A673 (cell line): ENCODE data around the gene ALDH1A3. TPM values are rescaled to one million over a fixed set of nuclear protein-coding genes. Genes with fewer than 3 reads are reported as not detected.

Experiments
- BruUV-seq: library from RNA; stranded (reverse); fragments of 400-500 nt; replicated peaks from 2 replicates; lab custom pipeline; 2021; lab: Mats Ljungman, UMichigan
- CTCF ChIA-PET: fragments of 300-600 bp; sonication (Branson Sonifier 250); formaldehyde crosslinking; loops from one replicate; lab custom pipeline; 2022; ENCODE audit warnings: antibody characterized with exemption; lab: Charles Lee
- POLR2A ChIA-PET: fragments of 300-600 bp; sonication (Branson Sonifier 250); formaldehyde crosslinking; loops from one replicate; lab custom pipeline; 2022; ENCODE audit warnings: antibody characterized with exemption; ENCODE audit not compliant: low non-redundant PET; lab: Charles Lee
- DNase-seq: peaks from one replicate; pipeline ENCODE4 v3.0.0-alpha.2; 2015; ENCODE audit warnings: low spot score
- H3K27ac ChIP-seq: fragments of 200-600 bp; sonication (generic); 2 replicates; pipeline ENCODE4 v1.5.1; 2016; ENCODE audit warnings: mixed run types, low read depth, mild to moderate bottlenecking, mixed read lengths, antibody characterized with exemption, low read length; ENCODE audit not compliant: poor library complexity, severe bottlenecking
- H3K27me3 ChIP-seq: fragments of 200-600 bp; sonication (generic); replicated peaks from 2 replicates; pipeline ENCODE4 v1.6.1; 2017; ENCODE audit warnings: mixed run types, low read depth, mild to moderate bottlenecking, mixed read lengths, antibody characterized with exemption, low read length; ENCODE audit not compliant: insufficient read depth, poor library complexity
- H3K36me3 ChIP-seq: fragments of 200-600 bp; sonication (generic); 2 replicates; pipeline ENCODE4 v1.6.1; 2016; ENCODE audit warnings: mixed run types, mild to moderate bottlenecking, mixed read lengths, antibody characterized with exemption, low read length; ENCODE audit not compliant: insufficient read depth, poor library complexity, severe bottlenecking
- H3K4me1 ChIP-seq: fragments of 200-600 bp; sonication (generic); 2 replicates; pipeline ENCODE4 v1.6.1; 2017; ENCODE audit warnings: mixed run types, mild to moderate bottlenecking, mixed read lengths, antibody characterized with exemption, low read length; ENCODE audit not compliant: insufficient read depth, poor library complexity, severe bottlenecking
- H3K4me3 ChIP-seq: fragments of 200-600 bp; sonication (generic); 2 replicates; pipeline ENCODE4 v1.5.1; 2016; ENCODE audit warnings: low read depth, mixed run types, mild to moderate bottlenecking, mixed read lengths, low read length; ENCODE audit not compliant: poor library complexity, severe bottlenecking
- H3K9me3 ChIP-seq: fragments of 200-600 bp; sonication (generic); 2 replicates; pipeline ENCODE4 v1.6.1; 2016; ENCODE audit warnings: mixed run types, low read depth, mild to moderate bottlenecking, mixed read lengths, antibody characterized with exemption, low read length; ENCODE audit not compliant: poor library complexity, severe bottlenecking
- CTCF ChIP-seq: fragments of 300-800, 200-600 bp; sonication (generic); conservative IDR thresholded peaks from 2 replicates; pipeline ENCODE4 v1.5.1; 2017; ENCODE audit warnings: low read depth, mild to moderate bottlenecking, antibody characterized with exemption, low read length, moderate library complexity, mixed read lengths
- EZH2 ChIP-seq: fragments of 200-600 bp; sonication (generic); IDR thresholded peaks from 2 replicates; pipeline ENCODE4 v1.6.1; 2017; ENCODE audit warnings: borderline replicate concordance, low read depth, mild to moderate bottlenecking, mixed read lengths, antibody characterized with exemption, low read length; ENCODE audit not compliant: poor library complexity, severe bottlenecking
- intact Hi-C: fragments of 100-400 bp; cut with micrococcal nuclease; formaldehyde crosslinking; loops from one replicate; pipeline ENCODE4 v1.10.0; 2022; ENCODE audit not compliant: unreplicated experiment
- total RNA-seq: library from RNA; stranded (reverse); gene quantifications from 2 replicates; pipeline ENCODE4 v1.2.3, GENCODE V29; 2021

The ALDH1A3 gene
- total RNA-seq, 1 experiment from 2014 or later: 0.19 TPM

DNA sequence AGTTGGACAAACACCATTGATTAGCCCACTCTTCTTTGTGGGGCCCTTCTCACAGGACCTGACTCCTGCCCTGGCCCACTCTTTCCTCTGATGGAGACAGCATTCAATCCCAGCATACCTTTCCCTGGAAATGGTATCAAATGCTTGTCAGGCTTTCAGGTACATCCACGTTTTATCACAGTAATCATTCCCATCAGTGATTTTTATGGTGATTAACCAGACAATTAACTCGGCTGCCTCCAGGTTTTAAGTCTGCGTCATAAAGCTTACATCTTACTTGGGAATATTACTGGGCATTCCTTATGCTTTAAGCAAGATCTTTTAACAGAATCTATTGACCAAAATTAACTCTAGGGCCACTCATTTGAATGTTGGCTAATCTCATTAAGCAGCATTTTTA, 72.9 kb downstream of the ALDH1A3 start:
- POLR2A ChIA-PET: no interaction called here
- intact Hi-C loops: no loop called here
- CTCF ChIA-PET: no interaction called here
- no peaks in the 10 kb centered on the region for H3K4me1 ChIP-seq
- H3K27ac ChIP-seq: no peak overlapping the region
- TF ChIP-seq EZH2 (no peak), CTCF (no peak)
- no peaks in the 10 kb centered on the region for H3K27me3 ChIP-seq
- no peaks in the 10 kb centered on the region for H3K9me3 ChIP-seq
- DNase-seq: no peak
- no peak overlapping the region for H3K4me3 ChIP-seq
- H3K36me3 ChIP-seq: no peaks in the 10 kb centered on the region
- BruUV-seq: no TSS peak

- Histone ChIP-seq H3K9me3 (no peaks in the 10 kb centered on the region), H3K4me3 (no peak overlapping the region), H3K27ac (no peak overlapping the region), H3K4me1 (no peaks in the 10 kb centered on the region), H3K27me3 (no peaks in the 10 kb centered on the region), H3K36me3 (no peaks in the 10 kb centered on the region)
- TF ChIP-seq EZH2 (no peak), CTCF (no peak)
- POLR2A ChIA-PET: no interaction called here
- CTCF ChIA-PET: no interaction called here
- BruUV-seq: no TSS peak
- no peak for DNase-seq
- intact Hi-C loops: no loop called here
Measured at GRCh38 chr15:100958326-100959065, 78.9 kb downstream of the ALDH1A3 start.

GRCh38 chr15:100959066-100960050, 79.7 kb downstream of the ALDH1A3 start:
- H3K27ac ChIP-seq: no peak overlapping the region
- no peak for TF ChIP-seq EZH2
- no peak for TF ChIP-seq CTCF
- DNase-seq: no peak
- no peaks in the 10 kb centered on the region for H3K9me3 ChIP-seq
- no peaks in the 10 kb centered on the region for H3K27me3 ChIP-seq
- no peak overlapping the region for H3K4me3 ChIP-seq
- no TSS peak for BruUV-seq
- H3K4me1 ChIP-seq: no peaks in the 10 kb centered on the region
- intact Hi-C loops: no loop called here
- ChIA-PET POLR2A (no interaction called here), CTCF (no interaction called here)
- no peaks in the 10 kb centered on the region for H3K36me3 ChIP-seq

Other genes with a start within 250 kb of the ALDH1A3 start
- gene LRRK1, start 39.5 kb downstream of the ALDH1A3 start, total RNA-seq: 7.7 TPM in 2 replicates